Measurements from ENCODE around the gene ZNF536.

Gene ZNF536

GRCh38 chr19:30528919-30529318 is 156.7 kb downstream of the ZNF536 start:
- no peak for DNase-seq (ENCODE audit: low read depth, low spot score)

GRCh38 chr19:30529876-30530275 is 157.7 kb downstream of the ZNF536 start:
- DNase-seq (ENCODE audit: low read depth, low spot score), result no peak

DNA sequence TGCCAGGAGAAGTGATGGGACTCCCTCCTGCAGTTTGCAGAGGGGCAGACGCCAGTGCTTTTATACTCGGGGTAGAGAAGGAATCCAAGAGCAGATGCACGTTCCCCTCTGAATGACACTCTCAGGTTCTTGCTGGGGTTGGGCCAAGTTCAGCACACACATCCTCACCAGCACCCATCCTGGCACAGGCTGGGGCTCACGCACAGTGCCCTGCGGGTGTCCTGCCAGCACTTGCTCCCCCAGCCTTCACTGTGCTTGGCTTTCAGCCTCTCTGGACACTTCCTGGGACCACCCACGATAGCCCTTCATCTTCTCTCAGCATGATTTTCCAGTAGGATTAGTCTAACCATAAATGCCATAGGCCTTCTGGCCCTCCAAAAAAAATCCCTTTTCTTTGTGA is 158.6 kb downstream of the ZNF536 start:
- DNase-seq (ENCODE audit: low read depth, low spot score), result no peak

DNA sequence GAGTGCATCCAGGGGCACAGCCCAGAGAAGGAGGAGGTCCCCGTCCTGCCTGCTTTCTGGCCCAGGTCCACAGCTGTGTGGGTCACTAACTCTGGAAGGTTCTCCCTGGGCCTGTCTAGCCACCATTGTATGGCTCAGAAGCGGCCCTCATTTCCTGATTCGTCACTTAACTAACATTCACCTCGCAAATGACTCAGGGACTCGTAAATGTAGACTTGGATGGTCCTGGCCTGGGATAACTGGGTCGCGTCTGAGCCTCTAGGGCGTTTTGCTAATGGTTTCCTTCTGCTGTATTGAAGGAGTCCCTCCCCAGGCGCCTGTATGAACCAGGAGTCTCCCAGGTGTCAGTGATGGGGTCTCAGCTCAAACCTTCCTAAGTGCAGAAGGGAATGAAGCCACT is 162.8 kb downstream of the ZNF536 start:
- peak; percentile 17 for DNase-seq (ENCODE audit: low read depth, low spot score)

- DNase-seq (ENCODE audit: low read depth, low spot score), result no peak
Observed at GRCh38 chr19:30536975-30537374, 164.8 kb downstream of the ZNF536 start.

- DNase-seq (ENCODE audit: low read depth, low spot score), result no peak
Observed at GRCh38 chr19:30539315-30539714, 167.1 kb downstream of the ZNF536 start.

- DNase-seq (ENCODE audit: low read depth, low spot score), result no peak
Observed at GRCh38 chr19:30539981-30540380, 167.8 kb downstream of the ZNF536 start.

- no peak for DNase-seq (ENCODE audit: low read depth, low spot score)
Observed at GRCh38 chr19:30540761-30541160, 168.6 kb downstream of the ZNF536 start.

DNA sequence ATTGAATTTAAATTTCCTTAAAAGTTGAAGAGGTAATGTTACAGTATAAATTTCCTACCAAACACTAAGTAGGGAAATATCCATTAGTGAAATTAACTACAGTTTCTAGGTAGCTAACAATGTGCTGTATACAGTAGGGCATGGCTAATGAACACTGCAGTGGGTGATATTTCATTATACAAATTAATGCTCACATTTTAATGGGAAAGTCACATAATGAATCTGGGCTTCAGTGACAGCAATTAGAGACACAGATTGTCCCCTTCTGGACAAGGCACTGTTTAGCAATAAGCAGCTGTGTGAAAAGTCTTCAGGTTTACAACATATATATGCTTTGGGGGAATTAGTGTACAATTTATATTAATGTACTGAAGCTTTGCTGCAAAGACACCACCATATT is 169.4 kb downstream of the ZNF536 start:
- no peak for DNase-seq (ENCODE audit: low read depth, low spot score)

DNA sequence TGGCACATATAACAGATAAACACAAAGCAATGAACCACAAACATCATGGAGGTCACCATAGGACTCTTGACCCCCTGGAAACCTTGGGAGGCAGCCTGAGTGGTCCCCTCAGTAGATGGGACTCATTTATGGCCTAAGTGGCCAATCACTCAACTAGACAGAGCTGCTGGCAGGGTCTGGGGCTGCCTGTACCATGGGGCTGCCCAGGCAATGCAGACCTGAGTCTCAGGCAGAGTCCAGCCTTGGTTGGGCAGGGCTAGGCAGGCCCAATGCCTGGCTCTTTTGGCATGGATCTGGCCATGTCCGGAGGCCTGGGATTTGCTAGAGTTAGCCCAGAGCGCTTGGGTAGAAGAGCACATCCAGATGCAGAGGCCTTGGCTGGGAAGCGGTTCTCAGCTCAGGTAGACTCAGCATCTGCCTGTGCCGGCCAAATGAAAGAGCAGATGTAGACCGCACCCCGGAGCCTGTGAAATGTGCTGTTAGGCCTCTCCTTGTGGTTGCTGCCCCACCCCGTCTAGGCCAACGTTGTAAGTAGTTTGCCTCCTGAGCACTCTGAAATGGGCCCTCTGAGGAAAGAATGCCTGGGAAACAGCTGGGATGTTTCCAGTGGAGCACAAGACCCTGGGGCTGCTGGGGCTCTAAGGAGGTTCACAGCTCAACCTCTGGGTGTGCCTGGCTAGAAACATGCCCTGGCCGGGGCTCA is 171.2 kb downstream of the ZNF536 start:
- DNase-seq (ENCODE audit: low read depth, low spot score), result no peak

DNA sequence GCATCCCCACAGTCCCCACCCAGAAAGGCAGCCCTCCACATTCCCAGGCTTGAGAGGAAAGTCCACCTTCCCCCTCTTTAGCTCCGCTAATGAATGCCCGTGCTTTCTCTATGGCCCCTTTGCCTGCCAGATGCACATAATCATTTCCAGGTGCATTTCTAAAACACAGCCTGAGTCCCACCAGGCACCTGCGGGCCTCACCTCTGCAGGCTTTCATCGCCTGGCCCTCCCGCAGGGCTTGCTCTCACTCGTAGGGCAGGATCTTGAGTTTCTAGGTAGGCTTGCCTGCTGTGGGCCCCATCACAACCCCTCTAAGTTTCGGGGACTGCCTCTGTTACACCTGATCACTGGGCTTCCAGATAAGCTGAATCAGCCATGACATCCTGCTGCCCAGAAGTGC is 173.6 kb downstream of the ZNF536 start:
- no peak for DNase-seq (ENCODE audit: low read depth, low spot score)

- no peak for DNase-seq (ENCODE audit: low read depth, low spot score)
Observed at GRCh38 chr19:30546332-30546731, 174.1 kb downstream of the ZNF536 start.

DNA sequence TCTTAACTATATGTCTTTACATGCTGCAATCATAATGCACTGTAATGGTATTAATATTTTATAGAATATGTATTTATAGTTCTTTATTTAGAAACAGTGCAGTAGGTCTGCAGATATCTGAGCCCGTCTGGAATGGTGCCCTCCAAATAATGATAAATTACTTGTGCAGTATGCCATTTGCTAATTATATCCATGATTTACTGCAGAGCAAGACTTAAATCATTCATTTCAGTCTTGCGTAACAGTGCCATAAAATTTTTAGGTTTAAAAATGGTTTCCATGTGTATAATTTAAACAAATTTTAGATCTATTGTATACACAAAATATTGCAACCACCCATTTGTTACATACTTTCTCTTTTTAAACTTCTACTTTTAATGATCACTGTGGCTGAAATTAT is 175.1 kb downstream of the ZNF536 start:
- DNase-seq (ENCODE audit: low read depth, low spot score), result no peak

DNA sequence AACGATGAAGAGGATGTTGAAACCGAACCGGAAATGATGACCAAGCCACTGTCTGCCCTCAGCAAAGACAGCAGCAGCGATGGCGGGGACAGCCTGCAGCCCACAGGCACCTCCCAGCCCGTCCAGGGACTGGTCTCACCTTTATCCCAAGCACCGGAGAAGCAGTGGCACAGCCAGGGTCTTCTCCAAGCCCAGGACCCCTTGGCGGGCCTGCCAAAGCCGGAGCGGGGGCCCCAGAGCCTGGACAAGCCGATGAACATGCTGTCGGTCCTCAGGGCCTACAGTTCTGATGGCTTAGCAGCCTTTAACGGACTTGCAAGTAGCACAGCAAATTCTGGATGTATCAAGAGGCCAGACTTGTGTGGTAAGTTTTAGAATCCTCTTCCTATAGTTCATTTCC is 177.0 kb downstream of the ZNF536 start:
- no peak for DNase-seq (ENCODE audit: low read depth, low spot score)

- DNase-seq (ENCODE audit: low read depth, low spot score), result no peak
Observed at GRCh38 chr19:30551271-30551670, 179.1 kb downstream of the ZNF536 start.

DNA sequence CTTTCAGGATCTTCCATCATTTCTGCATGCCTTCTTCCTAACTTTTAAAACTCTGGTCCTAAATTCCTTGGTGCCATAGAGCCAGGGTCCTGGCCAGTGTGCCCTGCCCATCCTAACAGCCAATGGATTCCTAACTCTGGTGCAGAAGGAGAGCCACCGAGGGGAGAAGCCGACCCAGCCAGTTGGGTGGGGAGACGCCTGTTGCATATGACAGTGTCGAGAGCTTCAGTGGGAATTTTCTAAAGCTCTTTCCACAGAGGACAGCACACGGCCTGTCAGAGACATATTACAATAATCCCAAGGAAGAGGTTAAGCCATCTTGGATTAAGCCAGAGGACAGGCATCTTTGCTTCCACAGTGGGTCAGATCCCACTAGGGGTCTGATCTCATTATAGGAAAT is 180.4 kb downstream of the ZNF536 start:
- DNase-seq (ENCODE audit: low read depth, low spot score), result no peak

DNA sequence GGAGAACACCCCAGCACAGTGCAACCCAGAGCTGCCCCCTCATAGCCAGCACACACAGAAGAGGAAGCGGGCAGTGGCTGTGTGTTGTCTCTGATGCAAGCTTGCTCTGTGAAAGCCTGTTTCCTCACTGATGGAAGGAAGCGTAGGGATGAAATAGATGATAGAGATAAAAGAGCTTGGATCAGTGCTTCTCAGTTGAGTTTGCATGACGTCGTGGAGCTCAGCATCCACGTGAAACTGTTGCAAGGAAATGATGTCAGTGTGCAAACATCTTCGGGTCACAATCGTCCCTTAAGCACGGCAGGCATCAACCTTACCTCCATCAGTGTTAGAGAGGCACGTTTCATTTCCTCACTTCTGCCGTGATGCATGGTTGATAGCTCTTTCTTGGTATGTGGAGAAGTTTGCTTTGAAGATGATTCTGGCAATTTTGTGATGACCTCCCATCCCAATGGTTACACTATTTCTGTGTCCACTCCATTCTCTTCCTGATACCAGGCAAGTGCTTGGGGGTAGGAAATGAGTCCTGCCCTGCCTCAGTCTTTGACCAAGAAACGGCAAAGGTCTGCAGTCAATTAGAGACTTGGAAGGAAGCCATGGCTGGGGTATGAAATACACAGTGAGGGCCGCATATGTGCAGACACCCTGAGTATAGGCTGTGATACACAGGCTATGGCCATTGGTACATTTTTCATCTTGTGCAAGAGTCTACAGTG is 183.0 kb downstream of the ZNF536 start:
- DNase-seq (ENCODE audit: low read depth, low spot score), result no peak

DNA sequence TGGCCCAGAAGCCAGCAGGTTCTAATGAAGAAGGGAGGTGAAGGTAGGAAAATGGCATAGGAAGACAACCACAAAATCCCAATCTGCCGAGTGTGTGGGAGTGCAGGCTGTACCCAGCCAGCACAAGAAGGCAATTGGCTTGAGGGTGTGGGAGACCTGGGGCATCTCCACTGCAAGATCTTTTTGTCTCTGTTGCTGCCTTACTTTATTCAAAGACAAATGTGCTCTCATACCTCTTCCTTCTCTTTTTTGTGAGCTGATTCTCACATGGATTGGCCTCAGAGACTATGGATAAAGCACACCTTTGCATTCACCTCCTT is 183.6 kb downstream of the ZNF536 start:
- no peak for DNase-seq (ENCODE audit: low read depth, low spot score)

GRCh38 chr19:30556230-30556711 is 184.1 kb downstream of the ZNF536 start:
- DNase-seq (ENCODE audit: low read depth, low spot score), result peak; percentile 10

DNA sequence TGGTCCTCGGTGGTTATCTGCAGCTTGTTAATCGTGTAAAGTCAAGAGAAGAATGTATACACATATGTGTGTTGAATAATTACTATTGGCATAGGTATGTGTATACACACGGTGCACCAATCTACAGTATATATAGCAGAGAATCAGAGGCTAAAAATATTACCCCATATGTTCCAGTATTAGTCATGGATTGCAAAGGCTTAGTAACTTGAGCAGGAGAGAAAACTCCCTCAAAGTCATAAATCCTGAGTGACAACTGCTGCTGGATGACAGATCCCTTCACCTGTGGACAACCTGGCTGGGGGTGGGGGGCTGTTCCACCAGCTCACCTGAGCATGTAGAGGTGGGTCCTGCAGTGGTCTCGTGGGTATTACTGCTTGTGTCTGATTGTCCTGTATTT is 185.0 kb downstream of the ZNF536 start:
- DNase-seq (ENCODE audit: low read depth, low spot score), result no peak

- DNase-seq (ENCODE audit: low read depth, low spot score), result no peak
Observed at GRCh38 chr19:30557927-30558557, 185.9 kb downstream of the ZNF536 start.

DNA sequence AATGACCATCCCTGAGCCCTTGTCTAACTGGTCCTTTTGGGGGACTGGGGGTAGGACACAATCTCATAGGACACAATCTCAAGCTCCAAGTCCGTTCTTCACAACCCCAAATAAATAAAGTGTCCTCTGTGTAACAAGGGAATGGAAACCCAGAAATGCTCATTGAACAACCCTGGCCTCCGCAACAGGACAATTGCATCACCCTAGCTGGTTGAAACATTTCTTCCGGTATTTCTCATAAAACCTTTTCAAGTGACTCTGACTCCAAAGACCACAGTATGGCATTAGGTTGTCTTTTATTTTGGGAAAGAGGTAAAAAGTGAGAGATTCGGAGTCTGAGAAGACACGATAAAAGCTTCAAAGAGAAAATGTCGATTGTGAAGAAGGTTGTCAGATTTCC is 186.6 kb downstream of the ZNF536 start:
- DNase-seq (ENCODE audit: low read depth, low spot score), result no peak

- DNase-seq (ENCODE audit: low read depth, low spot score), result no peak
Observed at GRCh38 chr19:30559446-30559845, 187.3 kb downstream of the ZNF536 start.
